NCI-H1436 (cell line): ENCODE data around the gene ODF4.
A peak's percentile ranks its signal among the peaks of the same experiment; 100 is the strongest.
"Not testable (repeated sequence)": the region's sequence is repeated elsewhere in the genome, so short reads cannot be mapped to it uniquely, and the experiment has no call there.

Experiments used
- DNase-seq: peaks from one replicate; lab custom pipeline; 2025; lab: John Stamatoyannopoulos, UW

The ODF4 gene

DNA sequence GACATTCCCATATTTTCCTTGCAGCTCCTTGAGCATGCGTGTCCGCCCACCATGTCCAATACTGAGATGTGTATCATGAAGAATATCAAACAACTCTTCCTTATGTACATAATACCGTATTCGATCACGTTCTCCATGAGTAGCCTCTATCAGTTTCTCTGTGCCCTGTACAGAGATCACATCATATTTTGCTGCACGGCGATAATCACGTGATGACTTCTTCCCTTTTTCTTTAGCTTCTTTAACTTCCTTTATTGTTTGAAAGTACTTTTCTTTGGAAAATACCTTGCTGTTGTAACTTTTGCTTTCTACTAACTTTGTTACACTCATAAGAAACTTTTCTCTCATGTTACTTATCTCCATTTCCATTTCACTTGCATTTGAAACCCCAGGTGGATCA, 30.3 kb downstream of the ODF4 start:
- no peak for DNase-seq

GRCh38 chr17:8371786-8372185, 32.1 kb downstream of the ODF4 start:
- DNase-seq: no peak

DNA sequence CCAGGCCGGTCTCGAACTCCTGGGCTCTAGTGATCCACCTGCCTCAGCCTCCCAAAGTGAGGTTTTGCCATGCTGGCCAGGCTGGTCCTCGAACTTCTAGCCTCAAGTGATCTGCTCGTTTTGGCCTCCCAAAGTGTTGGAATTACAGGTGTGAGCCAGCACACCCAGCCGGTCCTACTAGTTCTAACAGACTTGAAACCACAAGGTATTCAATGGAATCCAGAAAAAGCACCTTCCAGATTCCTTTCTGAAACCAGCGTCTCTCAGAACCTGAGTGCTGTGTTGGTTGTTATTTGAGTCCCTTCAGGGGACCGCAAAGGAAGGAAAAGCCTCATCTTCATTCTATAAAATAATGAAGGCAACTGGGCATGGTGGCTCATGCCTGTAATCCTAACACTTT, 32.8 kb downstream of the ODF4 start:
- no peak for DNase-seq

DNA sequence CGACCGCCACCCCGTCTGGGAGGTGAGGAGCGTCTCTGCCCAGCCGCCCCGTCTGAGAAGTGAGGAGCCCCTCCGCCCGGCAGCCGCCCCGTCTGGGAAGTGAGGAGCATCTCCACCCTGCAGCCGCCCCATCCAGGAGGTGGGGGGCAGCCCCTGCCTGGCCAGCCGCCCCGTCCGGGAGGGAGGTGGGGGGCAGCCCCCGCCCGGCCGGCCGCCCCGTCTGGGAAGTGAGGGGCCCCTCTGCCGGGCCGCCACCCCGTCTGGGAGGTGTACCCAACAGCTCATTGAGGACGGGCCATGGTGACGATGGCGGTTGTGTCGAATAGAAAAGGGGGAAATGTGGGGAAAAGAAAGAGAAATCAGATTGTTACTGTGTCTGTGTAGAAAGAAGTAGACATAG, 34.2 kb downstream of the ODF4 start:
- not testable (repeated sequence) for DNase-seq

- DNase-seq: peak; percentile 33
Observed at GRCh38 chr17:8375738-8376259, 36.2 kb downstream of the ODF4 start.

- peak; percentile 87 for DNase-seq
Observed at GRCh38 chr17:8376271-8377067, 36.8 kb downstream of the ODF4 start, which contains the start of gene KRABD2. KRABD2 (minus strand) TSS chr17:8376704.

DNA sequence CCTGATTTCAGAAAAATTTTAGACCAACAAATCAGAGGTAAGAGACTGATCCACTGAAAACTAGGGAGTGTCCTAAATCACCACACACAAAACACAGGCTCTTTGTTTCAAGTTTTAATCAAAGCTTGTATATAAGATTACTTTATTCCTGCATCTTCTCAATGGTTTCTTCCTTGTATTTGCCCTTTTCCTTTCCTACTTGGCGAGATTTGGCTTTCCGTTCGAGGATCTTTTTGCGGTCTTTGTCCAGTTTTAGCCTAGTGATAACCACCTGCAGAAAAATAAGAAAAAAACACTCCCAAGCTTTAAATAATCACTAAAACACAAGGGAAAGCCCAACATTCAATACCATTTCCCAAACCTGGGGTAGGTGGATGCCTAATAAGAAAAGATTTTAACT, 37.8 kb downstream of the ODF4 start:
- no peak for DNase-seq

- not testable (repeated sequence) for DNase-seq
Observed at GRCh38 chr17:8378117-8378516, 38.5 kb downstream of the ODF4 start.

GRCh38 chr17:8380049-8380448, 40.4 kb downstream of the ODF4 start:
- DNase-seq: no peak

- DNase-seq: no peak
Observed at GRCh38 chr17:8382052-8382879, 42.6 kb downstream of the ODF4 start.

DNA sequence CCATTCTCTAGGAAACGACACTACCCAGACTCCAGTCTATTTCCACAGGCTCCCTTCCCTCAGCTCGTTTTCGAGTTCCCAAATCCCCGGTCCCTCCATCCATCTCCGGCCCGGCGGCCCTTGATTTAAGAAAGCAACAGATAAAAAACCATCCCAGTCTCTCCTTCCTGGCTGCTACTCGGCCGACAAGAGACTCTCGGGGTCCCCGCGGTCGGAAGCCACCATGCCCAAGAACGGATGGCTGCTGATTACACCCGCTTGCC, 43.2 kb downstream of the ODF4 start:
- DNase-seq: no peak

- DNase-seq: peak; percentile 99
Observed at GRCh38 chr17:8383143-8383822, 43.6 kb downstream of the ODF4 start, which contains the start of gene RPL26. RPL26 (minus strand) TSS chr17:8383193; CDS start chr17:8382310, 883 bp downstream.

DNA sequence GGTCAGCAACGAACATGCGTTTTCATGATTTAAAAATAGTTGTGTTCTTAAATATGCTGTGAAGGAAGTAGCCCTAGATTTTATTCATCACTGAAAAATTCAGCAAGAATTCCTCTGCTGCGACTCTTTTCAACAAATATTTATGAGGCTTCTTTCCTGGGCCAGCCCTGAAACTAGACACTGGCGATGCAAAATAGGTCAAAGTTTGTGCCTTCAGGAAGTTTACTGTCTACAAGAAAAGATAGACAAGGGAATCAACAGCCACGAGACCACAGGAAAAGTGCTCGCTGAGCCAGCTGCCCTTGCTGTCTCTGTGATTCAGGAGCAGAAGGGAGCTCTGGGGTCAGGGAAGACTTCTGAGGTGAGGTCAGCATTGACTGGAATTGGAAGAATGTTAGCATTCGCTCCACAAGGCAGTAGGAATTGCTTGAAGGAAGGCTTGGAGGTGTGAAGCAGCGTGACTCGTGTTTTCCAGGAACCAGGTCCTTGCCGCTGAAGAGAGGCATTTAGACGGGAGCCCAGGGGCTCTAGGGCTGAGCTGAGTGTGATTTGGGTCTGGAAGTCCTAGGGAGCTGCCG, 45.2 kb downstream of the ODF4 start:
- DNase-seq: no peak

GRCh38 chr17:8386841-8387240, 47.2 kb downstream of the ODF4 start:
- no peak for DNase-seq

DNA sequence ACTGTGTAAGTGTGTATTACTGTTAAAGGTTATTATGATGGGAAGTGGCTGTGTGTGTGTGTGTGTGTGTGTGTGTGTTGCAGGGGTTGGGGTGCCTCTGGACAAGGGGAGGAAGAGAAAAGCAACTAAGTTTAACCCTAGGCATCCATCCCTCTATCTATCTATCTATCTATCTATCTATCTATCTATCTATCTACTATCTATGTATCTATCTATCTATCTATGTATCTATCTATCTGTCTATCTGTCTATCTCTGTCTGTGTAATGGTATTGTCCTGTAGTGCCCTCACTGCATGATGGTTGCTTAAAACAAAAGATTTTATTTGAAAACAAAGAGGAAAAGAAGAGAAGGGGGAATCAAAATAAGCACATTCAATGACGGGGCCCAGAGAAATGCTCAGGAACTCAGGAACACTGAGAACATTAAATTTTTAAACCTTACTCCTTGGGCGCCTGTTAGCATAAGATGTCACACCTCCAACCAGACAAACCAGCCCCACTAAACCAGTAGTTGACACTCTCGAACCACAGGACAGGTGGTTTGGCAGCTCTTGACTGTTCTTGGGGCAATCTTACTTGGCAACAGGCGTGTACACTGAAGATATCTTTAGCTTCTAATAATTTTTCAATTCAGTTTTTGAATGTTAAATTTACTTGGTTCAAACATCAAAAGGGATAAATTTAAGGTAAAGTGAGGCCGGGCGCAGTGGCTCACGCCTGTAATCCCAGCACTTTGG, 48.4 kb downstream of the ODF4 start:
- no peak for DNase-seq

DNA sequence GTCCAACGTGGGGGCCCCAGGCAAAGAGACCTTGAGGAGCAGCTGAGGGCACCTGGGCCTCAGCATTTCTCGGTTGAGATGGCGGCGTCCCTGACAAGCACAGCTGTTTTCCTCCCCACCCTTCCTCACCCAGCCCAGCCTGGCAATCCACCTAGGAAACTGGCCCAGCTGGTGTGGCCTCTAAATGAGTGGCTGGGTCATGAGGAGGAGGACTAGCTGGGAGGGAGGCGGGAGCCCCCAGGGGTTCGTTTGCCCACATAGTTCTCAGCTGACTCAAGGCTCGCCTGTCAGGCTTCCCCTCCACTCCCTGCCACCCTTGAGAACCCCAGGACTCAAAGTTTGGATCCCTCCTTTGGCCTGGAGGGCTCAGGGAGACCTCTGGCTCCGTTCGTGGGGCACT, 52.1 kb downstream of the ODF4 start:
- no peak for DNase-seq

GRCh38 chr17:8392274-8392673, 52.6 kb downstream of the ODF4 start:
- no peak for DNase-seq

GRCh38 chr17:8392674-8393469, 53.2 kb downstream of the ODF4 start:
- no peak for DNase-seq

- DNase-seq: no peak
Observed at GRCh38 chr17:8393470-8394231, 54.0 kb downstream of the ODF4 start.

GRCh38 chr17:8394497-8394896, 54.9 kb downstream of the ODF4 start:
- DNase-seq: not testable (repeated sequence)
